Adrenal gland (tissue), 12 donors: ENCODE data around the gene RALGAPB. TPM values are rescaled to one million over a fixed set of nuclear protein-coding genes. Genes with fewer than 3 reads are reported as not detected.

Source experiments
- DNase-seq, 7 donors: peaks; one replicate each; pipeline ENCODE4 v3.0.0-alpha.2; 2019 to 2020
- H3K27ac ChIP-seq, 5 donors: fragments of 200-600 bp; sonication (generic) in 4 of 5; 1 replicate in 3 of 5; 2 replicates in 2 of 5; pipeline versions ENCODE4 v1.5.1 to v1.8.0; 2016 to 2020; ENCODE audit warnings: mild to moderate bottlenecking in 1 of 5
- H3K27me3 ChIP-seq: fragments of 200-600 bp; 2 replicates; pipeline ENCODE4 v1.8.0; 2021
- H3K36me3 ChIP-seq, 2 donors: fragments of 200-600 bp; replicated peaks in 1 of 2; 1 replicate in 1 of 2; 2 replicates in 1 of 2; pipeline versions ENCODE4 v1.5.1 to v1.8.0; 2018 to 2022
- H3K4me1 ChIP-seq, 2 donors: fragments of 200-600 bp; replicated peaks in 1 of 2; 1 replicate in 1 of 2; 2 replicates in 1 of 2; pipeline versions ENCODE4 v1.5.1 to v1.8.0; 2018 to 2021
- H3K4me3 ChIP-seq, 4 donors: fragments of 200-600 bp; sonication (generic) in 3 of 4; one replicate each; pipeline ENCODE4 v1.5.1; 2016 to 2018
- H3K9me3 ChIP-seq, 3 donors: fragments of 200-600 bp; sonication (generic) in 1 of 3; replicated peaks in 1 of 3; 1 replicate in 2 of 3; 2 replicates in 1 of 3; pipeline versions ENCODE4 v1.5.1 to v1.8.0; 2016 to 2021
- CTCF ChIP-seq, 6 experiments: fragments of 450-650 bp in 4 of 6; fragments of 200-600 bp in 2 of 6; sonication (generic) in 1 of 6; IDR thresholded peaks; 1 replicate in 5 of 6; 2 replicates in 1 of 6; pipeline versions ENCODE4 v1.5.1 to v1.8.0; 2016 to 2021; ENCODE audit warnings: antibody characterized with exemption in 6 of 6, mild to moderate bottlenecking in 2 of 6, moderate library complexity in 1 of 6
- POLR2A ChIP-seq, 2 donors: fragments of 450-650 bp; IDR thresholded peaks; one replicate each; pipeline ENCODE4 v1.6.1; 2017; ENCODE audit warnings: antibody characterized with exemption in 2 of 2, mild to moderate bottlenecking in 2 of 2, moderate library complexity in 1 of 2
- WGBS, 4 donors: extraction: QIAGEN DNeasy Blood & Tissue Kit in 2 of 4; methylation state at CpG; one replicate each; pipeline versions ENCODE4 v1.1.5 to v1.1.7; 2013 to 2017; 5-methylcytosine and 5-hydroxymethylcytosine counted together
- intact Hi-C, 2 donors: fragments of 100-400 bp; cut with DNase I; formaldehyde crosslinking; loops; one replicate each; pipeline versions ENCODE4 v1.14.1 to v1.15.0; 2022 to 2023
- microRNA counts, 2 donors: library from miRNA; unstranded; fragments of <30 nt; microRNA quantifications; one replicate each; lab custom pipeline; 2016
- microRNA-seq, 3 donors: library from miRNA; unstranded; fragments of <30 nt; microRNA quantifications; one replicate each; pipeline ENCODE4, GENCODE V29; 2017 to 2020
- polyA plus RNA-seq, 3 donors: library from polyadenylated mRNA; stranded (reverse); fragments of 200-250 nt in 2 of 3; fragments of 350-450 nt in 1 of 3; fragmentation: Illumina TruSeq in 1 of 3; extraction: RNeasy Lipid Tissue Mini Kit (QIAGEN cat#74804) in 1 of 3; gene quantifications; one replicate each; pipeline ENCODE4 v1.2.3, GENCODE V29; 2013 to 2014
- small RNA-seq, 2 donors: library from RNA; depleted of rRNA; stranded (forward); fragments of <200 nt; gene quantifications; one replicate each; pipeline ENCODE3, GENCODE V24; 2016
- total RNA-seq, 9 donors: library from RNA; depleted of rRNA in 4 of 9; stranded (reverse); fragments of >200 nt in 4 of 9; fragments of 120-200 nt in 1 of 9; fragmentation: NEBNext Ultra II Directional in 1 of 9; extraction: Animal tissue kit (Norgen Biotek cat#: 25700) in 1 of 9; gene quantifications; one replicate each; pipeline versions ENCODE4 v1.1.0 to v1.2.4, GENCODE V29; 2013 to 2023
- donor health status: healthy with polysubstance abuse.
- donor health status: Bipolar disorder and iron deficiency.
- donor health status: DM: yes; HTN: yes; CAD: no.
- donor health status: DM: no; HTN: no; CAD: no.
- donor health status: DM: no; HTN: no; CAD: no.
- donor health status: DM: yes; HTN: yes; CAD: no.

Gene RALGAPB
- total and polyA plus RNA-seq, 12 donors: 11.7 to 44.7 (median 31.7) TPM

GRCh38 chr20:38626921-38627659, 154.4 kb downstream of the RALGAPB start:
- Histone ChIP-seq H3K27me3 (no peaks in the 10 kb centered on the region), H3K36me3 (no peaks in the 10 kb centered on the region), H3K4me3 (no peak overlapping the region), H3K9me3 (no peaks in the 10 kb centered on the region), H3K27ac (no peak overlapping the region), H3K4me1 (no peaks in the 10 kb centered on the region)
- TF ChIP-seq POLR2A (IDR thresholded peaks at IDR 0.05): no peak
- TF ChIP-seq CTCF (IDR thresholded peaks at IDR 0.05): no peak
- 65 to 89% (median 88%) methylated on average over 4 to 10 of the region's 10 CpGs for WGBS, 4 donors
- no peak for DNase-seq
- intact Hi-C loops: no loop called here

MicroRNAs encoded within 50 kb of the gene (microRNA counts, 767-probe panel; counts per million panel counts)
- 0 counts per million in 2 donors for microRNA hsa-miR-548o-3p (lab: Ali Mortazavi, UCI)

Small RNA genes lying within 50 kb of the gene (microRNA-seq; reads per million reads assigned to microRNA genes)
- gene MIR548O2: 0 reads per million in 3 donors

Small RNA genes lying within 50 kb of the gene (small RNA-seq; reads per million reads assigned to genes)
- gene MIR548O2: 0 reads per million in 2 donors
- gene RF00056: 0 reads per million in 2 donors
- 33.6 to 69.5 reads per million in 2 donors for gene SNORA60
- gene SNORA71A: 4.9 to 13.8 reads per million in 2 donors
- gene SNORA71B: 4.9 to 9.7 reads per million in 2 donors
- 0.67 to 2.7 reads per million in 2 donors for gene SNORA71C
- gene SNORA71D: 399 to 509 reads per million in 2 donors
- 0 reads per million in 2 donors for gene SNORA71E

Other genes starting within 250 kb of the RALGAPB start
- gene KIAA1755, start 212.1 kb upstream of the RALGAPB start, total RNA-seq: 1 to 10 TPM in 7 of 9 donors, under 1 TPM in 2; 0.78 to 5.3 (median 1.9) TPM
- gene KIAA1755, start 212.1 kb upstream of the RALGAPB start, polyA plus RNA-seq: 1 to 10 TPM in 2 of 3 donors, under 1 TPM in 1; 0.42 to 8.0 (median 3.2) TPM
- gene BPI, start 168.7 kb upstream of the RALGAPB start, total RNA-seq: under 1 TPM in 7 of 9 donors, not detected in 2; 0.15 to 0.74 (median 0.29) TPM
- gene BPI, start 168.7 kb upstream of the RALGAPB start, polyA plus RNA-seq: under 1 TPM; 0.13 to 0.18 (median 0.16) TPM
- 1 to 10 TPM in 1 of 9 donors, under 1 TPM in 6, not detected in 2; 0.15 to 2.0 (median 0.51) TPM for gene LBP, start 126.4 kb upstream of the RALGAPB start, total RNA-seq
- under 1 TPM; 0.24 to 0.57 (median 0.32) TPM for gene LBP, start 126.4 kb upstream of the RALGAPB start, polyA plus RNA-seq
- 10 to 100 TPM in 7 of 9 donors, 1 to 10 TPM in 2; 6.4 to 67.8 (median 17.2) TPM for gene SNHG17, start 37.5 kb upstream of the RALGAPB start, total RNA-seq
- gene SNHG17, start 37.5 kb upstream of the RALGAPB start, polyA plus RNA-seq: 10 to 100 TPM; 38.5 to 68.0 (median 57.8) TPM
- not detected for gene ADIG, start 108.4 kb downstream of the RALGAPB start, total RNA-seq
- gene ADIG, start 108.4 kb downstream of the RALGAPB start, polyA plus RNA-seq: not detected
- gene ARHGAP40, start 129.0 kb downstream of the RALGAPB start, total RNA-seq: not detected
- under 1 TPM in 1 of 3 donors, not detected in 2; 0.08 TPM for gene ARHGAP40, start 129.0 kb downstream of the RALGAPB start, polyA plus RNA-seq